Measurements from ENCODE around the gene SLC16A1.
"Not testable (repeated sequence)": the region's sequence is repeated elsewhere in the genome, so short reads cannot be mapped to it uniquely, and the experiment has no call there.

SLC16A1 gene

DNA sequence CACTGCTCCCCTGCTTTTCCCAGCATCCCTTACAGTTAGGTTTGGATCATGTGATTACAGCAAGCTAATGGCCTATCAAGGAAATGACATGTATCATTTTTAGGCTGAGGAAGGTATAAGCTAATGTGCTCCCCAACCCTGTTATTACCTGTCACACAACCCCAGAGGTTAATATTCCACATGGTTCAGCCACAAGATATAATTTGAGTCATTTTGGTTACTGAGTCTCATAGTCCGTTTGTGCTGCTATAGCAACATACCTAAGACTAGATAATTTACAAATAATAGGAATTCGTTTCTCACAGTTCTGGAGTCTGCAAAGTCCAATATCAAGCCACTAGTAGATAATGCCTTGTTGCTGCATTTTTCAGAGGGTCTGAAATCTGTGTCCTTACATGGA is 29.1 kb upstream of the SLC16A1 start:
- POLR2A ChIA-PET, result no interaction called here
- CTCF ChIA-PET, result interaction anchor here (1.1 kb wide), 1 partner anchor 11 kb away, joined by 3 read pairs; no protein-coding TSS in a partner anchor
- no peak for TF ChIP-seq CTCF (IDR thresholded peaks at IDR 0.05; ENCODE audit: insufficient read depth, low read length, missing control alignments)
- H3K4me3 ChIP-seq (ENCODE audit: low read depth, low read length), result no peak overlapping the region
- no peak for DNase-seq (ENCODE audit: low read depth, low spot score)

GRCh38 chr1:112983537-112984131 is 27.6 kb upstream of the SLC16A1 start:
- no peak overlapping the region for H3K4me3 ChIP-seq (ENCODE audit: low read depth, low read length)
- POLR2A ChIA-PET, result no interaction called here
- DNase-seq (ENCODE audit: low read depth, low spot score), result no peak
- CTCF ChIA-PET, result no interaction called here
- TF ChIP-seq CTCF (IDR thresholded peaks at IDR 0.05; ENCODE audit: insufficient read depth, low read length, missing control alignments), result no peak

DNA sequence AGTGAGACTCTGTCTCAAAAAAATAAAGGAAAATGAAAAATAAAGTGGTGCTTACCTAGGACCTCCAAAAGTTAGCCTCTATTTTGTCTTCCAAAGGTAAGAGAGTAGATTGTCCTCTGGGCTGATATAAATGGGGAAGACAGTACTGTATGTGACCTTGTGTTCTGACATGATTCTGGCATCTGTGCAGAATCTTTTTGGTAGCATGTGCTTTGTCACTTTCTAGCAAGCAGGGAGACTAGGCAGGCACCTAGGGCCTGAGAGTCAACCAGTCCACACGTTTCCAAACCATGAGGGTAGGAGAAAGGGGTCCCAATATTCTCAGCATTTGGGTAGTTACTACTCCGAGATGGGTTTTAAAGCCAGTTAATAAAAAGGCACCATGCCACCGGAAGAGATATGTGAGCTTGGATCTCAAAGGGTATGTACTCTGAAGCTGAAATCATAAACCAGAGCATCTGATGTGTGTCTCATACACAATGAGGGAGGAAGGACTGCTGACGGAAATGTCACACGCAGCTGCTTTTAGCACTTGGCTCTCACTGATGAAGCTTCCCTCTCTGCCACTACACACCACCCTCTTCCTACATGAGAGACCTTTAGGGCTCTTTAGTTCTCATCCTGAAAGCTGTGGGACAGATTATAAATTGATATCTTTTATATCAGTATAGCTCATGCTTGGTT is 27.0 kb upstream of the SLC16A1 start:
- H3K4me3 ChIP-seq (ENCODE audit: low read depth, low read length), result no peak overlapping the region
- ChIA-PET POLR2A (no interaction called here), CTCF (no interaction called here)
- TF ChIP-seq CTCF (IDR thresholded peaks at IDR 0.05; ENCODE audit: insufficient read depth, low read length, missing control alignments), result no peak
- DNase-seq (ENCODE audit: low read depth, low spot score), result no peak

DNA sequence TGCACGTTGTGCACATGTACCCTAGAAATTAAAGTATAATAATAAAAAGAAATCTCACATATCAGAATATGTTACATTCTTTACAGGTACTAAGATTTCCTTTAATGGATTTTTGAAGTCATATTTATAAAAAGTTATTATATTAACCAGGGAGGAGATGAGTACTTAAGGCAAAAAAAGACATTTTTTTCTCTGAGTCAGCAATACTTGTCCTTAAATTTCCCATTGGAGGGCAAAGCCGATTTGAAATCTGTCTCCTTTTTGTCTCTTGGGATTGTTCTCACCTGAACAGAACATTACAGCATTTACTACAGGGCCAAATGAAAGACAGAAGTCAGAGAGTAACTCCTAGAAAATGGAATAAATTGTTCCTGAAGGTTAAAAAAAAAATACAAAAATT is 26.3 kb upstream of the SLC16A1 start:
- TF ChIP-seq CTCF (IDR thresholded peaks at IDR 0.05; ENCODE audit: insufficient read depth, low read length, missing control alignments), result no peak
- no peak overlapping the region for H3K4me3 ChIP-seq (ENCODE audit: low read depth, low read length)
- CTCF ChIA-PET, result no interaction called here
- POLR2A ChIA-PET, result no interaction called here
- no peak for DNase-seq (ENCODE audit: low read depth, low spot score)

- CTCF ChIA-PET; POLR2A ChIA-PET; DNase-seq (ENCODE audit: low read depth, low spot score): not testable (repeated sequence)
Measured at GRCh38 chr1:112981834-112982233, 25.8 kb upstream of the SLC16A1 start.

DNA sequence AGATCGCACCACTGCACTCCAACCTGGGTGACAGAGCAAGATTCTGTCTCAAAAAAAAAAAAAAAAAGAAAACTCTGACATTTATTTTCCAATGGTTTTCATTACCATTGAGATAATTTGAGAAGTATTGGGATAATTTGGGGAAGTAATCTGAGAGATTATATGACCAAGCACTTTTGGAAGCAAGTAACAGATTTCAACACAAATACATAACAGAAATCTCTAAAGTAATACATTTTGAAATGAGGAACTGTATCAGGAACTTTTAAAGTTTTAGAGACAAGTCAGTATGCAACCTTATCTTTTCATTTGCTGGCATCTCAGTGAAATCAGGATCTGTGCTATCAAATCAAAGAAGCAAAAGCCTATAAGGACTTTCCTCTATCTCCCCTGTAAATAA is 25.4 kb upstream of the SLC16A1 start:
- TF ChIP-seq CTCF (IDR thresholded peaks at IDR 0.05; ENCODE audit: insufficient read depth, low read length, missing control alignments), result no peak
- CTCF ChIA-PET, result no interaction called here
- no peak overlapping the region for H3K4me3 ChIP-seq (ENCODE audit: low read depth, low read length)
- POLR2A ChIA-PET, result no interaction called here
- DNase-seq (ENCODE audit: low read depth, low spot score), result no peak

More at GRCh38 chr1:112981834-112982233, 25.8 kb upstream of the SLC16A1 start:
- H3K4me3 ChIP-seq (ENCODE audit: low read depth, low read length), result not testable (repeated sequence)

DNA sequence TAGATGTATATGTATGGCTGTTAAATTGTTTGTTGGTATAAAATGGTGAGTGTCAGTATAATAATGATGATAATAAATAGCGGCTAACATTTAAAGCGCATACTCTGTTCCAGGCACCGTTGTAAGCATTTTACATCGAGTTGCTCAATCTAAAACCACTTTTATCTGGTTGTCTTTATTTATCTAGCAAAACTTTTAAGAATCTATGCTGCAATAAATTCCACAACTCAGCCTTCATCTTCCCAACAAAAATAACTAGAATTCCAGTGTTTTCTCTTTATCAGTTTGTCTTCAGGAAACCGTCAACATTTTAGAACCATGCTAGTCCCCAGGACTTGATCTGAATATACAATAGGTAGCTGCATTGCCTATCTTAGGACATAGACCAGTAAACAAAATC is 19.3 kb upstream of the SLC16A1 start:
- CTCF ChIA-PET, result interaction anchor here (0.8 to 1.3 kb wide), 2 partner anchors 10 to 19 kb away, joined by 3 read pairs; partner anchors contain the start of gene SLC16A1

More for the DNA sequence above, 19.3 kb upstream of the SLC16A1 start:
- no peak for TF ChIP-seq CTCF (IDR thresholded peaks at IDR 0.05; ENCODE audit: insufficient read depth, low read length, missing control alignments)
- POLR2A ChIA-PET, result no interaction called here
- no peak for DNase-seq (ENCODE audit: low read depth, low spot score)
- no peak overlapping the region for H3K4me3 ChIP-seq (ENCODE audit: low read depth, low read length)
